ENCODE data around the gene UBXN1. TPM values are rescaled to one million over a fixed set of nuclear protein-coding genes. Genes with fewer than 3 reads are reported as not detected.
A peak's percentile ranks its signal among the peaks of the same experiment; 100 is the strongest.
"Not testable (repeated sequence)": the region's sequence is repeated elsewhere in the genome, so short reads cannot be mapped to it uniquely, and the experiment has no call there.

Gene UBXN1
- total RNA-seq, 1 donor = 70.7 TPM

DNA sequence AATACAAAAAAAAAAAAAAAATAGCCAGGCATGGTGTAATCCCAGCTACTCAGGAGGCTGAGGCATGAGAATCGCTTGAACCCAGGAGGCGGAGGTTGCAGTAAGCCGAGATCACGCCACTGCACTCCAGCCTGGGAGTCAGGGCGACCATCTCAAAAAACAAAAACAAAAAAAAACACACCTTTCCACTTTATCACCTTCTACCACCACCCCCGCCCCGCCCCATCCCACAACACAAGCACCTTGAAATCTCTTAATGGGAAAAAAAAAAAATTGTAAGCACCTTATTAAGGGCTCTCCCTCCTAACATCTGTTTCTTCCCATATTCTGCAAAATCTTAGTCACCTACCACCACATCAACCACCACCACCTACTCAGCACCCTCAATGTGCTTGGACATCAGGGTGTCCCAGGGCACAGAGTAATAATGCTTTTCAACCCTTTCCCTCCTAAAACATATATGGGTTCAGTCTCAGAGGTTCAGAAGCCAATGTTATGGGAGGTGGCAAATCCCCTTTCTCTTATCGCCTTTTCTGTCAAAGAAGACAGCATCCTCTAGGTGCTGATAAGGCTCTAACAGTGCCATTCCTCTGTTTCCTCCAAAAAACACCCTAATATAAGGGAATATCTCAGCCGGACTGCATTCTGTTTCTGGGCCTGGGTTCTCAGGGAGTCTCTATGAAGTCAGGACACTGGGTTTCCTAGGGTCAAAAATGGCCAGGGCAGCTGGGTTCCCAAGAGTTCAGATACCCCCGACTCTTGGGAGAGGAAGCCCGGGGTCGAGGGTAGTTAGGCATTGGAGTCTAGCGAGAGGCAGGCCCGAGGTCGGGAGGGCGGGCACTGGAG, 26.5 kb downstream of the UBXN1 start:
- H3K4me3 ChIP-seq (ENCODE audit: low read depth, low read length) = peak overlapping the region; percentile 92
- TF ChIP-seq, protein P1, sequence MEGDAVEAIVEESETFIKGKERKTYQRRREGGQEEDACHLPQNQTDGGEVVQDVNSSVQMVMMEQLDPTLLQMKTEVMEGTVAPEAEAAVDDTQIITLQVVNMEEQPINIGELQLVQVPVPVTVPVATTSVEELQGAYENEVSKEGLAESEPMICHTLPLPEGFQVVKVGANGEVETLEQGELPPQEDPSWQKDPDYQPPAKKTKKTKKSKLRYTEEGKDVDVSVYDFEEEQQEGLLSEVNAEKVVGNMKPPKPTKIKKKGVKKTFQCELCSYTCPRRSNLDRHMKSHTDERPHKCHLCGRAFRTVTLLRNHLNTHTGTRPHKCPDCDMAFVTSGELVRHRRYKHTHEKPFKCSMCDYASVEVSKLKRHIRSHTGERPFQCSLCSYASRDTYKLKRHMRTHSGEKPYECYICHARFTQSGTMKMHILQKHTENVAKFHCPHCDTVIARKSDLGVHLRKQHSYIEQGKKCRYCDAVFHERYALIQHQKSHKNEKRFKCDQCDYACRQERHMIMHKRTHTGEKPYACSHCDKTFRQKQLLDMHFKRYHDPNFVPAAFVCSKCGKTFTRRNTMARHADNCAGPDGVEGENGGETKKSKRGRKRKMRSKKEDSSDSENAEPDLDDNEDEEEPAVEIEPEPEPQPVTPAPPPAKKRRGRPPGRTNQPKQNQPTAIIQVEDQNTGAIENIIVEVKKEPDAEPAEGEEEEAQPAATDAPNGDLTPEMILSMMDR (IDR thresholded peaks at IDR 0.05; ENCODE audit: insufficient read depth, low read length) = no peak
- DNase-seq (ENCODE audit: low read depth) = no peak

DNA sequence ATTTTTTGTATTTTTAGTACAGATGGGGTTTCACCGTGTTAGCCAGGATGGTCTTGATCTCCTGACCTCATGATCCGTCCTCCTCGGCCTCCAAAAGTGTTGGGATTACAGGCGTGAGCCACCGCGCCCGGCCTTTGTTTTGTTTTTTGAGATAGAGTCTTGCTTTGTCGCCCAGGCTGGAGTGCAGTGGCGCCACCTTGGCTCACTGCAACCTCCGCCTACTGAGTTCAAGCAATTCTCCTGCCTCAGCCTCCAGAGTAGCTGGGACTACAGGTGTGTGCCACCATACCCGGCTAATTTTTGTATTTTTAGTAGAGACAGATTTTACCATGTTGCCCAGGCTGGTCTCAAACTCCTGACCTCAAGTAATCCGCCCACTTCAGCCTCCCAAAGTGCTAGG, 28.6 kb downstream of the UBXN1 start:
- not testable (repeated sequence) for DNase-seq (ENCODE audit: low read depth); H3K4me3 ChIP-seq (ENCODE audit: low read depth, low read length)

DNA sequence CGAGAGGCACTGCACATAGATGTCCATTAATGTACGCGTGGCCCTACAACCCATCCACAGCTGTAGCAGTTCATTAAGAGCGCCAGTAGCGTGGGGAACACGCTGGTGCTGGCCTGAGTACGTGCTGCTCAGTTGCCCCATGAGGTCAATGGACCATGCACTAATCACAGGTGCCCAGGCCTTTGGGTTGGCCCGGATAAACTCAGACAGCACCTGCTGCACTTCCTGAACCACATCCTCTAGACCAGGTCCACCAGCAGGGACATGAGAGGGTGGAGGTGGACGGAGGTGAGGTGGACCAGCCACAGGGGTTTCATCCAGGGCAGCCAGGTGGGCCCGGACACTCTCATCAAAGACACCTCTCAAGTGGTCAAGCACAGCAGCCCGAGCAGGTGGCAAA, 29.4 kb downstream of the UBXN1 start:
- DNase-seq (ENCODE audit: low read depth) = no peak
- H3K4me3 ChIP-seq (ENCODE audit: low read depth, low read length) = no peak overlapping the region
- TF ChIP-seq, protein P1 (IDR thresholded peaks at IDR 0.05; ENCODE audit: insufficient read depth, low read length) = no peak

DNA sequence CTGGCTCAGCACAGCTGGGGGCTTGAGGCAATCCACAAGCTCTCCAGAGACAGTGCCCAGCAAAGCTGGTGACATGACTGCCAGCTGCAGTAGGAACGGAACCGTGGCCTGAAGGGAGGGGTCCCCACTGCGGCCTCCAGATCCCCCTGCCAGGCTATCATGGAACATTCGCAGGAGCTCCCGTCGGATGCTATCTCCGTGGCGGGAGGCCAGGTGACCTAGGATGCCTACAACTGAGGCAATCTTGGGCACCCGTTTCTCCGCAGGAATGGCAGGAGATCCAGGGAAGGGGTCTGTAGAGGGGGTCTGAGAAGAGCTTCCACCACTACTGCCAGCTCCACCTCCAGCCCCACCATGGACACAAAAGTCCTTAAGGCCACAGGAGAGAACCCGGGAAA, 29.9 kb downstream of the UBXN1 start:
- TF ChIP-seq, protein P1 (IDR thresholded peaks at IDR 0.05; ENCODE audit: insufficient read depth, low read length) = no peak
- DNase-seq (ENCODE audit: low read depth) = no peak
- H3K4me3 ChIP-seq (ENCODE audit: low read depth, low read length) = no peak overlapping the region

DNA sequence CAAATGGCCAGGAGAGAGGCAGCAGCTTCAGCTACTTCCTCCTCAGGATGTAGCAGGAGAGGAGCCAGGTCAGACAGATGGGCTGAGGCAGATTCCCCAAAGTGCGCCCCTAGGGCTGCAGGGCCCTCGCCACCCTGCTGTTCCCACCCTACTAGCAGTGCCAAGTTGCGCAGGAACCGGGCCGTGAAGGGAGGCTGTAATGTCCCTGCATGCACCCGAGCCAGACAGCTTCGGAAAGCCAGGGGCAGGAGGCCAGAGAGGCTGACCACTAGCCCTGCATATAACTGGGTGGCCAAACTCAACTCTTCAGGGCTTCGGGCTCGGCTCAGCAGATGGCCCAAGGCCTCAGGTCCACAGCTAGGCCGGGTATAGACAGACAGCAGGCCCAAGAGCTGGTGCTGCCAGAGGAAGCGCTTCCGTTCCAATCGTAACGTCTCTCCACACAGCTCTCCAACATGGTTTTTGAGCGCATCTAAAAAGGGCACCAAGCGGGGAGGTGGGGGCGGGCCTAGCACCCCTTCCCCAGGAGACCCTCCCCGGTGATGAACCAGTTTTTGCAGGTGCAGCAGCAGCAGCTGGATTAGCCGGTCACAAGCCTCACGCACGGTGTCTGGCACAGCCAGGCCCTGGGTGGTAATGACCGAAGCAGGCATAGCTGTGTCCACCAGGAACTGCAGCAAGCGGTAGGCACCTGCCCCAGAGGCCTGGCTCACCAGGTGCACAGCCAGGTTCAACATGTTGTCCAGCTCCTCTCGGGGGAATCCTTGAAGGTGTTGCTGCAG, 30.5 kb downstream of the UBXN1 start:
- no peak overlapping the region for H3K4me3 ChIP-seq (ENCODE audit: low read depth, low read length)
- DNase-seq (ENCODE audit: low read depth) = no peak
- TF ChIP-seq, protein P1 (IDR thresholded peaks at IDR 0.05; ENCODE audit: insufficient read depth, low read length) = no peak

DNA sequence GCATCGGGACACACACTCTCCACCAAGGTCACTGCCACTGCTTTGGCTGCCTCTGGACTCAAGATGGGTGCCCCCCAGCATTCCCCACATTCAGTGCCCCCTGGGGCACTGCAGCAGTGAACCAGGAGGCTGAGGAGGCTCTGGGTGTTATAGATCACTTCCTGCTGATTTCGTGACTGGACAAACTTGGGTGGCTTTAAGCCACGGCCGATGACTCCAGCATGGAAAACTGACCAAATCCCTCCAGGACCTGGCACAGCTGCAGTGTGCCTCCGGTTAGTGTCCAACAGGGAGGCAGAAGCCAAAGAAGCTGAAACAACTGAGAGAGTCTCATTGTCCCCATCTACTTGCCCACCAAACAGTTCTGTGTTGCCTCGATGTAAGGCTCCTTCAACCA, 31.3 kb downstream of the UBXN1 start:
- TF ChIP-seq, protein P1 (IDR thresholded peaks at IDR 0.05; ENCODE audit: insufficient read depth, low read length) = no peak
- DNase-seq (ENCODE audit: low read depth) = no peak
- no peak overlapping the region for H3K4me3 ChIP-seq (ENCODE audit: low read depth, low read length)
